ENCODE measurements around the gene TRPC4.

DNA sequence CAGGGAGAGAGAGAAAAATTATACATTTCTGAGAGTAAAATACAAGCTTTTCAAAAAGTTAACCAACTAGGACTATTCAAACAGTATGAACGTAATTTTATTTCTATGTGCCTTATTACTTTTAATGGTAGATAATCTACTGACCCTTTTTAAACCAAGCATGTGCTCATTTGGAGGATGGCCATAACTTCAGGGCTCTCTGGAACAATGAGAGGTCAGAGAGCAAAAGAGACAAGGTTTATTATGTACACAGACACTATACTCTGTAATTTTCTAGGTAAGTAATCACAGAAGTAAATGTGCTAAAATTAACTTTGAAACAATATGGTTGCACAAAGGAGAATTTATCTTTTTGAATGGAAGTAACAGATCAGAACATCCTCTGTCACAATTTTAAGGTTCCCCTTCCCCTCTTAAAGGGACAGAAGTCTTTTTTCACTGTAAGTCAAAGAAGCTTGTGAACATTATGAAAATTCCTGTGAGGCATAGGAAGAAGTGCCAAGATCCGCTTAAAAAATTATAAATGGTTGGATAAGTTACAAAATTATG lies 272.0 kb downstream of the TRPC4 start:
- TF ChIP-seq EP300 (IDR thresholded peaks at IDR 0.05) (no peak), POLR2AphosphoS5 (IDR thresholded peaks at IDR 0.05) (no peak), POLR2A (IDR thresholded peaks at IDR 0.05; ENCODE audit: low read depth) (no peak)
- TF ChIP-seq, protein P1, sequence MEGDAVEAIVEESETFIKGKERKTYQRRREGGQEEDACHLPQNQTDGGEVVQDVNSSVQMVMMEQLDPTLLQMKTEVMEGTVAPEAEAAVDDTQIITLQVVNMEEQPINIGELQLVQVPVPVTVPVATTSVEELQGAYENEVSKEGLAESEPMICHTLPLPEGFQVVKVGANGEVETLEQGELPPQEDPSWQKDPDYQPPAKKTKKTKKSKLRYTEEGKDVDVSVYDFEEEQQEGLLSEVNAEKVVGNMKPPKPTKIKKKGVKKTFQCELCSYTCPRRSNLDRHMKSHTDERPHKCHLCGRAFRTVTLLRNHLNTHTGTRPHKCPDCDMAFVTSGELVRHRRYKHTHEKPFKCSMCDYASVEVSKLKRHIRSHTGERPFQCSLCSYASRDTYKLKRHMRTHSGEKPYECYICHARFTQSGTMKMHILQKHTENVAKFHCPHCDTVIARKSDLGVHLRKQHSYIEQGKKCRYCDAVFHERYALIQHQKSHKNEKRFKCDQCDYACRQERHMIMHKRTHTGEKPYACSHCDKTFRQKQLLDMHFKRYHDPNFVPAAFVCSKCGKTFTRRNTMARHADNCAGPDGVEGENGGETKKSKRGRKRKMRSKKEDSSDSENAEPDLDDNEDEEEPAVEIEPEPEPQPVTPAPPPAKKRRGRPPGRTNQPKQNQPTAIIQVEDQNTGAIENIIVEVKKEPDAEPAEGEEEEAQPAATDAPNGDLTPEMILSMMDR (IDR thresholded peaks at IDR 0.05) = no peak

All from esophagus muscularis mucosa (tissue), 4 donors.